Measurements from ENCODE around the gene TMEM30A. TPM values are rescaled to one million over a fixed set of nuclear protein-coding genes. Genes with fewer than 3 reads are reported as not detected.

TMEM30A gene
- total RNA-seq, 1 experiment from 2014 or later = 130 TPM

GRCh38 chr6:75215291-75215690 is 69.3 kb downstream of the TMEM30A start:
- intact Hi-C loops (cut with micrococcal nuclease; ENCODE audit: unreplicated experiment) (loop anchor here (10.0 kb wide), 1 partner anchor 1540 kb away; no protein-coding TSS in a partner anchor), in situ Hi-C loops (cut with HindIII; ENCODE audit: low pct_unique_long_range_greater_than_20kb, low sequenced_read_pairs) (no loop called here)
- POLR2A ChIA-PET = no interaction called here
- CTCF ChIA-PET = no interaction called here
- Histone ChIP-seq H3K9me3 (ENCODE audit: control insufficient read depth, insufficient read depth, low read depth, low read length) (no peaks in the 10 kb centered on the region), H3K4me1 (ENCODE audit: control insufficient read depth, insufficient read depth, low read length) (0 out of 2 replicates have a peak, but pooled peaks cover 5% of the 10 kb centered on the region), H3K36me3 (ENCODE audit: control insufficient read depth, insufficient read depth, low read length) (no peaks in the 10 kb centered on the region), H3K4me3 (ENCODE audit: low read depth in 2 of 2, low read length in 2 of 2) (no peak overlapping the region), H3K27me3 (ENCODE audit: control insufficient read depth, insufficient read depth, low read length) (peaks cover under 1% of the 10 kb centered on the region; the same call in 1 of the 2 replicates), H3K27ac (ENCODE audit: low read length) (no peak overlapping the region)
- TF ChIP-seq, protein P1, sequence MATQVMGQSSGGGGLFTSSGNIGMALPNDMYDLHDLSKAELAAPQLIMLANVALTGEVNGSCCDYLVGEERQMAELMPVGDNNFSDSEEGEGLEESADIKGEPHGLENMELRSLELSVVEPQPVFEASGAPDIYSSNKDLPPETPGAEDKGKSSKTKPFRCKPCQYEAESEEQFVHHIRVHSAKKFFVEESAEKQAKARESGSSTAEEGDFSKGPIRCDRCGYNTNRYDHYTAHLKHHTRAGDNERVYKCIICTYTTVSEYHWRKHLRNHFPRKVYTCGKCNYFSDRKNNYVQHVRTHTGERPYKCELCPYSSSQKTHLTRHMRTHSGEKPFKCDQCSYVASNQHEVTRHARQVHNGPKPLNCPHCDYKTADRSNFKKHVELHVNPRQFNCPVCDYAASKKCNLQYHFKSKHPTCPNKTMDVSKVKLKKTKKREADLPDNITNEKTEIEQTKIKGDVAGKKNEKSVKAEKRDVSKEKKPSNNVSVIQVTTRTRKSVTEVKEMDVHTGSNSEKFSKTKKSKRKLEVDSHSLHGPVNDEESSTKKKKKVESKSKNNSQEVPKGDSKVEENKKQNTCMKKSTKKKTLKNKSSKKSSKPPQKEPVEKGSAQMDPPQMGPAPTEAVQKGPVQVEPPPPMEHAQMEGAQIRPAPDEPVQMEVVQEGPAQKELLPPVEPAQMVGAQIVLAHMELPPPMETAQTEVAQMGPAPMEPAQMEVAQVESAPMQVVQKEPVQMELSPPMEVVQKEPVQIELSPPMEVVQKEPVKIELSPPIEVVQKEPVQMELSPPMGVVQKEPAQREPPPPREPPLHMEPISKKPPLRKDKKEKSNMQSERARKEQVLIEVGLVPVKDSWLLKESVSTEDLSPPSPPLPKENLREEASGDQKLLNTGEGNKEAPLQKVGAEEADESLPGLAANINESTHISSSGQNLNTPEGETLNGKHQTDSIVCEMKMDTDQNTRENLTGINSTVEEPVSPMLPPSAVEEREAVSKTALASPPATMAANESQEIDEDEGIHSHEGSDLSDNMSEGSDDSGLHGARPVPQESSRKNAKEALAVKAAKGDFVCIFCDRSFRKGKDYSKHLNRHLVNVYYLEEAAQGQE (IDR thresholded peaks at IDR 0.05; ENCODE audit: insufficient read depth in 1 of 2, low read depth in 2 of 2, low read length in 1 of 2) = no peak
- TF ChIP-seq SIN3A (IDR thresholded peaks at IDR 0.05; ENCODE audit: borderline replicate concordance, insufficient read depth, low read depth, low read length) (no peak), POLR2AphosphoS5 (IDR thresholded peaks at IDR 0.05; ENCODE audit: low read depth, low read length) (no peak), CTCF (IDR thresholded peaks at IDR 0.05) (no peak), TCF7L2 (IDR thresholded peaks at IDR 0.05; ENCODE audit: low read depth, low read length) (no peak)
- no TSS peak for BruUV-seq (replicated peaks)
- DNase-seq (ENCODE audit: low read depth, low spot score) = no peak
- no peak for ATAC-seq

- BruUV-seq (replicated peaks) = no TSS peak
- no peaks in the 10 kb centered on the region for H3K36me3 ChIP-seq (ENCODE audit: control insufficient read depth, insufficient read depth, low read length)
- ChIA-PET CTCF (interaction anchor here (0.6 kb wide), 1 partner anchor 335 kb away, joined by 3 read pairs; no protein-coding TSS in a partner anchor), POLR2A (interaction anchor here (0.6 kb wide), 1 partner anchor 1381 kb away, joined by 3 read pairs; no protein-coding TSS in a partner anchor)
- no peaks in the 10 kb centered on the region for H3K9me3 ChIP-seq (ENCODE audit: control insufficient read depth, insufficient read depth, low read depth, low read length)
- H3K27ac ChIP-seq (ENCODE audit: low read length) = no peak overlapping the region
- intact Hi-C loops (cut with micrococcal nuclease; ENCODE audit: unreplicated experiment) = loop anchor here (5.0 to 10.0 kb wide), 3 partner anchors 1356 to 1539 kb away; no protein-coding TSS in a partner anchor
- in situ Hi-C loops (cut with HindIII; ENCODE audit: low pct_unique_long_range_greater_than_20kb, low sequenced_read_pairs) = no loop called here
- no peak for DNase-seq (ENCODE audit: low read depth, low spot score)
- no peak for ATAC-seq
- TF ChIP-seq CTCF (IDR thresholded peaks at IDR 0.05) = peak; percentile 26
- TF ChIP-seq, protein P1 (IDR thresholded peaks at IDR 0.05; ENCODE audit: insufficient read depth in 1 of 2, low read depth in 2 of 2, low read length in 1 of 2) = no peak
- no peak overlapping the region for H3K4me3 ChIP-seq (ENCODE audit: low read depth in 2 of 2, low read length in 2 of 2)
- H3K4me1 ChIP-seq (ENCODE audit: control insufficient read depth, insufficient read depth, low read length) = 0 out of 2 replicates have a peak, but pooled peaks cover 5% of the 10 kb centered on the region
- H3K27me3 ChIP-seq (ENCODE audit: control insufficient read depth, insufficient read depth, low read length) = no peaks in the 10 kb centered on the region; the same call in 1 of the 2 replicates
These were observed 70.9 kb downstream of the TMEM30A start for GRCh38 chr6:75213732-75214131.
